SW 1271 (cell line): ENCODE results near the gene CENPL.

Experiments used
- DNase-seq, 2 experiments: peaks; one replicate each; lab custom pipeline; 2025; lab: John Stamatoyannopoulos, UW

The CENPL gene

DNA sequence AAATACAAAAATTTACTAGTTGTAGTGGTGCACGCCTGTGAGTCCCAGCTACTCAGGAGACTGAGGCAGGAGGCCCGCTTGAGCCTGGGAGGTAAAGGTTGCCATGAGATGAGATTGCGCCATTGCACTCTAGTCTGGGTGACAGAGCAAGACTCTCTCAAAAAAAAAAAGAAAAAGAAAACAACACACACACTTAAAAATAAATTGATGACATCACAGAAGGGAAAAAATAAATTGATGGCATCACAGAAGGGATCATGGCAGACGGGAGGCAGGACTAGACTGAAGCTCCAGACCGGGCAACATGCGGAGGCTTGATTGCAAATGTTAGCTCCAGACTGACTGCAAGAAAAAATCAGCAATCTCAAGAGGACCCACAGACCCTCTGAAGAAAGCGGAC, 66.6 kb downstream of the CENPL start:
- no peak for DNase-seq

DNA sequence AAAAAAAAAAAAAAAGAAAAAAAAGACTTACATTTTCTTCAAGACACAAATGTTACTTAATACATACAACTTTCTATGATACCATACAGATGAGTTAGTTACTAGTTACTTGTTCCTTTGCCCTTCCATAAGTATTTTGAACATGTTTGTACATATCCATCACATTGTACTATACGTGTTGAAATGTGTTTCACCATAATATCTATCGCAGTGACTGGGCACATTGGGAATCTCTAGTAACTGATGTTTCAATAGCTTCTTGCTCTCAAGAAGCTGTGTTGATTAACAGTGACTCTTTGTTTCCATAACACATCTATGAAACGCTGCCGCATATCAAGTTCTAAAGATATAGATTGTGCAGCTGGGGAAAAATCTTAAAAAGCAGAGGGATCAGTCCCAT, 67.0 kb downstream of the CENPL start:
- DNase-seq = no peak

DNA sequence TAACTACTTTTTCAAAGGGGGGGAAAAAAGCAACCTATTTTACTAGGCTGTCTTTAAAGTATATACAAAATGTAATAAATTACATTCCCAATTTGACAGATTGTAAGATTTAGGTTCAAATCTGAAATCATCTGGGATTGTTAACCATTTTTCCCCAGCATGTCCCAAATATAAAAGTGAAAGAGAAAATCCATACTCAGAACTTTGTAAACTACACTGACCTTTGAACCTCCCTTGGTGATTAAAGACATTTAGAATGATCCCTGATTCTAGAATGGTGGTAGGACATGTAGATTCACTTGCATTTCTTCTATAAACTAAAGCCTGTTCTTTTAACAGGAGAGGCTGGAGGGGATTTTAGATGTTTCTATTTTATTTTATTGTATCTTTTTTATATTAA, 70.9 kb downstream of the CENPL start:
- no peak for DNase-seq
